Measurements from ENCODE around the gene TRMT1L. TPM values are rescaled to one million over a fixed set of nuclear protein-coding genes. Genes with fewer than 3 reads are reported as not detected.

The TRMT1L gene
- total and polyA plus RNA-seq, 10 of the 15 experiments (the other 5 are each of a cell fraction or from before 2014, with no cell fraction given): 3.5 to 35.2 (median 16.9) TPM

DNA sequence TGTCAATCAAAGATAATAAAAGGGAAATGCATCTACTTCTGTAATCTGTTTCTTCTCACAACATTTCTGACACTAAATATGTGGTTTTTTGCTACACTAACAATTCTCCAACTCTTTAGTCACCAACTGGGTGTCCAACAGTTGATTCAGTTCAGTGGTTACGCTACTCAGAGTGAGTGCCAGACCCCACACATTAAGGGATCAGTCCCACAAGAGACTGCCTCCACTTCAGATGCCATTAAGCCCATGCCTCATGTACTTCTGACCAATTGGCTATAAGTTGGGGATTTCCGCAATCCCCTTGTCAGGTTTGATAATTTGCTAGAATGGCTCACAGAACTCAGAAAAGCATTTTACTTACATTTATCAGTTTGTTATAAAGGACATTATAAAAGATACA, 83.0 kb downstream of the TRMT1L start:
- Histone ChIP-seq H3K4me3 (no peak overlapping the region), H3K9ac (ENCODE audit: control insufficient read depth, insufficient read depth, low read length) (no peak overlapping the region), H3K4me2 (ENCODE audit: control insufficient read depth, insufficient read depth) (no peak overlapping the region), H2AFZ (ENCODE audit: control insufficient read depth, low read depth, low read length) (no peak overlapping the region), H3K27ac (ENCODE audit: control insufficient read depth, insufficient read depth) (no peak overlapping the region), H3K36me3 (ENCODE audit: control insufficient read depth in 2 of 2, insufficient read depth in 2 of 2, low read length in 1 of 2) (no peaks in the 10 kb centered on the region), H3K4me1 (ENCODE audit: control insufficient read depth, insufficient read depth, low read length) (no peaks in the 10 kb centered on the region), H3K79me2 (ENCODE audit: control insufficient read depth, insufficient read depth, low read length) (peaks cover 2% of the 10 kb centered on the region), H3K9me3 (replicated peaks; ENCODE audit: control insufficient read depth, insufficient read depth, low read length) (no peaks in the 10 kb centered on the region; the same call in 1 of the 3 replicates), H4K20me1 (ENCODE audit: control insufficient read depth, insufficient read depth) (no peaks in the 10 kb centered on the region), H3K27me3 (replicated peaks in 1 of 2; ENCODE audit: control insufficient read depth in 2 of 2, insufficient read depth in 2 of 2, low read length in 1 of 2) (no peaks in the 10 kb centered on the region)
- intact Hi-C loops (cut with micrococcal nuclease; ENCODE audit: unreplicated experiment): no loop called here
- in situ Hi-C loops (cut with MboI): no loop called here
- no TSS peak for BruUV-seq (replicated peaks)
- 97% methylated on average over 2 of the region's 2 CpGs for WGBS (ENCODE audit: insufficient coverage, insufficient replicate concordance, low lambda C conversion rate, missing lambda C conversion rate)
- ChIA-PET SMC1A (ENCODE audit: uncharacterized antibody, unreplicated experiment) (no interaction called here), POLR2A (no interaction called here), CTCF (no interaction called here), RAD21 (ENCODE audit: unreplicated experiment) (no interaction called here)
- ATAC-seq (no peak; the same call in 2 of the 3 replicates), DNase-seq (ENCODE audit: low read depth, low spot score) (no peak), FAIRE-seq (no peak)
- TF ChIP-seq NR2F1 (conservative IDR thresholded peaks at IDR 0.05) (no peak), KDM1A (IDR thresholded peaks at IDR 0.05; ENCODE audit: borderline replicate concordance) (no peak)

GRCh38 chr1:185070051-185070450, 86.7 kb downstream of the TRMT1L start:
- H3K9me3 ChIP-seq (replicated peaks; ENCODE audit: control insufficient read depth, insufficient read depth, low read length): no peaks in the 10 kb centered on the region; the same call in 1 of the 3 replicates
- ChIA-PET SMC1A (ENCODE audit: uncharacterized antibody, unreplicated experiment) (interaction anchor here (0.7 to 2.8 kb wide), 4 partner anchors 11 to 100 kb away, joined by 3 to 6 read pairs (median 3); no protein-coding TSS in a partner anchor), RAD21 (ENCODE audit: unreplicated experiment) (no interaction called here), CTCF (interaction anchor here (0.9 kb wide), 1 partner anchor 9 kb away, joined by 3 read pairs; no protein-coding TSS in a partner anchor), POLR2A (no interaction called here)
- no peak overlapping the region for H2AFZ ChIP-seq (ENCODE audit: control insufficient read depth, low read depth, low read length)
- DNase-seq (ENCODE audit: low read depth, low spot score) (no peak), FAIRE-seq (no peak), ATAC-seq (no peak)
- no peak overlapping the region for H3K4me3 ChIP-seq
- H3K79me2 ChIP-seq (ENCODE audit: control insufficient read depth, insufficient read depth, low read length): no peaks in the 10 kb centered on the region; the same call in 1 of the 2 replicates
- BruUV-seq (replicated peaks): no TSS peak
- in situ Hi-C loops (cut with MboI): no loop called here
- H3K27ac ChIP-seq (ENCODE audit: control insufficient read depth, insufficient read depth): no peak overlapping the region
- TF ChIP-seq HDGF (IDR thresholded peaks at IDR 0.05) (no peak), FOXM1 (IDR thresholded peaks at IDR 0.05; ENCODE audit: low read depth, low read length) (no peak), GABPA (IDR thresholded peaks at IDR 0.05; ENCODE audit: low read depth) (no peak), SKIL (IDR thresholded peaks at IDR 0.05; ENCODE audit: low read depth, poor library complexity, severe bottlenecking) (no peak), EZH2 (IDR thresholded peaks at IDR 0.05; ENCODE audit: borderline replicate concordance, control insufficient read depth, low read depth, low read length) (no peak)
- no peaks in the 10 kb centered on the region for H3K27me3 ChIP-seq (replicated peaks in 1 of 2; ENCODE audit: control insufficient read depth in 2 of 2, insufficient read depth in 2 of 2, low read length in 1 of 2)
- H3K36me3 ChIP-seq (ENCODE audit: control insufficient read depth in 2 of 2, insufficient read depth in 2 of 2, low read length in 1 of 2): no peaks in the 10 kb centered on the region
- H3K9ac ChIP-seq (ENCODE audit: control insufficient read depth, insufficient read depth, low read length): no peak overlapping the region
- no peaks in the 10 kb centered on the region for H4K20me1 ChIP-seq (ENCODE audit: control insufficient read depth, insufficient read depth)
- intact Hi-C loops (cut with micrococcal nuclease; ENCODE audit: unreplicated experiment): no loop called here
- no peaks in the 10 kb centered on the region for H3K4me1 ChIP-seq (ENCODE audit: control insufficient read depth, insufficient read depth, low read length)
- H3K4me2 ChIP-seq (ENCODE audit: control insufficient read depth, insufficient read depth): no peak overlapping the region
